ENCODE data around the gene SPDEF.

Gene SPDEF

GRCh38 chr6:34578445-34579262 is 22.5 kb upstream of the SPDEF start:
- no peak for TF ChIP-seq CTCF (IDR thresholded peaks at IDR 0.05; ENCODE audit: borderline replicate concordance, control extremely low read depth, extremely low read depth, insufficient read depth, missing control alignments)
- in situ Hi-C loops (cut with MboI; ENCODE audit: low sequenced_read_pairs, unreplicated experiment), result no loop called here
- DNase-seq (ENCODE audit: low spot score), result no peak

GRCh38 chr6:34576286-34576955 is 20.3 kb upstream of the SPDEF start:
- in situ Hi-C loops (cut with MboI; ENCODE audit: low sequenced_read_pairs, unreplicated experiment), result no loop called here
- TF ChIP-seq CTCF (IDR thresholded peaks at IDR 0.05; ENCODE audit: borderline replicate concordance, control extremely low read depth, extremely low read depth, insufficient read depth, missing control alignments), result no peak
- DNase-seq (ENCODE audit: low spot score), result no peak

GRCh38 chr6:34575326-34575725 is 19.2 kb upstream of the SPDEF start:
- peak; percentile 33 for DNase-seq (ENCODE audit: low spot score)
- TF ChIP-seq CTCF (IDR thresholded peaks at IDR 0.05; ENCODE audit: borderline replicate concordance, control extremely low read depth, extremely low read depth, insufficient read depth, missing control alignments), result no peak
- in situ Hi-C loops (cut with MboI; ENCODE audit: low sequenced_read_pairs, unreplicated experiment), result no loop called here

- peak; percentile 30 for DNase-seq (ENCODE audit: low spot score)
- in situ Hi-C loops (cut with MboI; ENCODE audit: low sequenced_read_pairs, unreplicated experiment), result no loop called here
These were observed 18.6 kb upstream of the SPDEF start for GRCh38 chr6:34574647-34575293.

GRCh38 chr6:34573567-34574183 is 17.5 kb upstream of the SPDEF start:
- in situ Hi-C loops (cut with MboI; ENCODE audit: low sequenced_read_pairs, unreplicated experiment), result no loop called here
- TF ChIP-seq CTCF (IDR thresholded peaks at IDR 0.05; ENCODE audit: borderline replicate concordance, control extremely low read depth, extremely low read depth, insufficient read depth, missing control alignments), result no peak
- peak; percentile 26 for DNase-seq (ENCODE audit: low spot score)

More at GRCh38 chr6:34574647-34575293, 18.6 kb upstream of the SPDEF start:
- TF ChIP-seq CTCF (IDR thresholded peaks at IDR 0.05; ENCODE audit: borderline replicate concordance, control extremely low read depth, extremely low read depth, insufficient read depth, missing control alignments), result no peak

GRCh38 chr6:34572585-34572984 is 16.5 kb upstream of the SPDEF start:
- in situ Hi-C loops (cut with MboI; ENCODE audit: low sequenced_read_pairs, unreplicated experiment), result no loop called here
- no peak for TF ChIP-seq CTCF (IDR thresholded peaks at IDR 0.05; ENCODE audit: borderline replicate concordance, control extremely low read depth, extremely low read depth, insufficient read depth, missing control alignments)
- DNase-seq (ENCODE audit: low spot score), result peak; percentile 25
